ENCODE measurements around the gene SPHK2.

Gene SPHK2

GRCh38 chr19:48639483-48640375 is 20.4 kb downstream of the SPHK2 start:
- Histone ChIP-seq H4K20me1 (ENCODE audit: insufficient read depth, low read length) (no peaks in the 10 kb centered on the region), H3K4me3 (ENCODE audit: low read length) (no peak overlapping the region), H3K79me2 (ENCODE audit: low read length) (peaks cover 8% of the 10 kb centered on the region; the same call in 1 of the 2 replicates), H3K36me3 (replicated peaks; ENCODE audit: low read depth, low read length) (no peaks in the 10 kb centered on the region), H3K9ac (ENCODE audit: low read length) (no peak overlapping the region), H3K27ac (ENCODE audit: low read length) (no peak overlapping the region), H3K27me3 (ENCODE audit: low read depth, low read length) (no peaks in the 10 kb centered on the region), H3K4me2 (ENCODE audit: low read length) (no peak overlapping the region), H2AFZ (ENCODE audit: low read depth, low read length) (no peak overlapping the region), H3K4me1 (ENCODE audit: low read length) (peaks cover 29% of the 10 kb centered on the region), H3K9me3 (ENCODE audit: insufficient read depth, low read length) (no peaks in the 10 kb centered on the region)
- TF ChIP-seq EZH2phosphoT487 (IDR thresholded peaks at IDR 0.05; ENCODE audit: low read depth) = no peak
- TF ChIP-seq, protein P1, sequence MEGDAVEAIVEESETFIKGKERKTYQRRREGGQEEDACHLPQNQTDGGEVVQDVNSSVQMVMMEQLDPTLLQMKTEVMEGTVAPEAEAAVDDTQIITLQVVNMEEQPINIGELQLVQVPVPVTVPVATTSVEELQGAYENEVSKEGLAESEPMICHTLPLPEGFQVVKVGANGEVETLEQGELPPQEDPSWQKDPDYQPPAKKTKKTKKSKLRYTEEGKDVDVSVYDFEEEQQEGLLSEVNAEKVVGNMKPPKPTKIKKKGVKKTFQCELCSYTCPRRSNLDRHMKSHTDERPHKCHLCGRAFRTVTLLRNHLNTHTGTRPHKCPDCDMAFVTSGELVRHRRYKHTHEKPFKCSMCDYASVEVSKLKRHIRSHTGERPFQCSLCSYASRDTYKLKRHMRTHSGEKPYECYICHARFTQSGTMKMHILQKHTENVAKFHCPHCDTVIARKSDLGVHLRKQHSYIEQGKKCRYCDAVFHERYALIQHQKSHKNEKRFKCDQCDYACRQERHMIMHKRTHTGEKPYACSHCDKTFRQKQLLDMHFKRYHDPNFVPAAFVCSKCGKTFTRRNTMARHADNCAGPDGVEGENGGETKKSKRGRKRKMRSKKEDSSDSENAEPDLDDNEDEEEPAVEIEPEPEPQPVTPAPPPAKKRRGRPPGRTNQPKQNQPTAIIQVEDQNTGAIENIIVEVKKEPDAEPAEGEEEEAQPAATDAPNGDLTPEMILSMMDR (IDR thresholded peaks at IDR 0.05; ENCODE audit: low read depth, low read length) = no peak

DNA sequence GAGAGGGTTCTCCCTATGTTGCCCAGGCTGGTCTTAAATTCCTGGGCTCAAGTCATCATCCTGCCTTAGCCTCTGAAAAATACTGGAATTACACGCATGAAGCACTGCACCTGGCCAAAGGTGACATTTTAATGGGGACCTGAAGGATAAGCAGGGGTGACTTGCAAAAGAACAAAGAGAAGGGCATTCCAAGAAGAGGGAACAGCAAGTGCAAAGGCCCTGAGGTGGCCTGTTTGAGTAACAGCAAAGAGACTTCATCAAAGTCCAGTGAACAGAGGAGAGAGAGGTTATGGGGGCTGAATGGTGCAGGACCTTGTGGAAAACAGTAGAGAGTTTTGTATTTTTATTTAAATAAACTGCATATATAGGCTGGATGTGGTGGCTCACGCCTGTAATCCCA is 22.5 kb downstream of the SPHK2 start:
- no peaks in the 10 kb centered on the region for H3K36me3 ChIP-seq (replicated peaks; ENCODE audit: low read depth, low read length)
- H3K27ac ChIP-seq (ENCODE audit: low read length) = no peak overlapping the region
- no peaks in the 10 kb centered on the region for H3K79me2 ChIP-seq (ENCODE audit: low read length)
- no peak overlapping the region for H3K9ac ChIP-seq (ENCODE audit: low read length)
- no peak overlapping the region for H3K4me3 ChIP-seq (ENCODE audit: low read length)
- TF ChIP-seq, protein P1 (IDR thresholded peaks at IDR 0.05; ENCODE audit: low read depth, low read length) = no peak
- TF ChIP-seq EZH2phosphoT487 (IDR thresholded peaks at IDR 0.05; ENCODE audit: low read depth) = no peak
- H3K9me3 ChIP-seq (ENCODE audit: insufficient read depth, low read length) = no peaks in the 10 kb centered on the region
- H2AFZ ChIP-seq (ENCODE audit: low read depth, low read length) = no peak overlapping the region
- no peaks in the 10 kb centered on the region for H3K27me3 ChIP-seq (ENCODE audit: low read depth, low read length)
- H3K4me2 ChIP-seq (ENCODE audit: low read length) = no peak overlapping the region
- H3K4me1 ChIP-seq (ENCODE audit: low read length) = peaks cover 18% of the 10 kb centered on the region
- no peaks in the 10 kb centered on the region for H4K20me1 ChIP-seq (ENCODE audit: insufficient read depth, low read length)

DNA sequence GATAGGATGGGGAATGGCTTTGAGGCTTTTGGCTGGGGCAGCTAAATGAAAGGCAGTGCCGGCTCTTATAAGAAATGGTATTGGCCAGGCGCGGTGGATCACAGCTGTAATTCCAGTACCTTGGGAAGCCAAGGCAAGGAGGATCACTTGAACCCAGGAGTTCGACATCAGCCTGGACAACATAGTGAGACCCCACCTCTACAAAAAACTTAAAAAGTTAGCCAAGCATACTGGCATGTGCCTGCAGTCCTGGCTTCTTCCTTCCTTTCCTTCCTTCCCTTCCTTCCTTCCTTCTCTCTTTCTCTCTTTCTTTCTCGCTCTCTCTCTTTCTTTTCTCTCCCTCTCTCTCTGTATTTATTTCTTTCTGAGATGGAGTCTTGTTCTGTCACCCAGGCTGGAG is 23.6 kb downstream of the SPHK2 start:
- H3K27ac ChIP-seq (ENCODE audit: low read length) = no peak overlapping the region
- H3K4me3 ChIP-seq (ENCODE audit: low read length) = no peak overlapping the region
- no peak overlapping the region for H3K4me2 ChIP-seq (ENCODE audit: low read length)
- no peaks in the 10 kb centered on the region for H4K20me1 ChIP-seq (ENCODE audit: insufficient read depth, low read length)
- no peak overlapping the region for H3K9ac ChIP-seq (ENCODE audit: low read length)
- H3K27me3 ChIP-seq (ENCODE audit: low read depth, low read length) = no peaks in the 10 kb centered on the region
- H2AFZ ChIP-seq (ENCODE audit: low read depth, low read length) = no peak overlapping the region
- H3K9me3 ChIP-seq (ENCODE audit: insufficient read depth, low read length) = no peaks in the 10 kb centered on the region
- peaks cover 20% of the 10 kb centered on the region for H3K4me1 ChIP-seq (ENCODE audit: low read length)
- H3K36me3 ChIP-seq (replicated peaks; ENCODE audit: low read depth, low read length) = no peaks in the 10 kb centered on the region
- TF ChIP-seq, protein P1 (IDR thresholded peaks at IDR 0.05; ENCODE audit: low read depth, low read length) = no peak
- no peak for TF ChIP-seq EZH2phosphoT487 (IDR thresholded peaks at IDR 0.05; ENCODE audit: low read depth)
- no peaks in the 10 kb centered on the region for H3K79me2 ChIP-seq (ENCODE audit: low read length)

DNA sequence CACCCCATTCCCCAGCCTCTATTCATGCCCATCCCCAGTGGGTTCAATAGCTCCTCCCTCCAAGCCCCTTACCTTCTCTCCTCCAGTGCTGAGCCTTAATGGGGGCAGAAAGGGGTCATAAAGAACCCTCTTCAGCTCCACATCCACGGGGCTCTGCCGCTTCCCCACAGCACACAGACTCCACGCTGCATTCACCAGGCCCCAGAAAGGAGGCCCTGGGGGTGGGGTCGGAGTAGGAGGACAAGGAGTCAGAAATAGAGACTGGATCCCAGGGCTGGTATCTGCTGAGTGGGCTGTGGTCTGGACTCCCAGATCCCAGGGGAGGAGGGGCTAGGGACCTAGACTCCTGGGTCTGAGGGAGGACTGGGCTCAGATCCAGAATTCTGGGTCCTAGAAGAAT is 25.0 kb downstream of the SPHK2 start:
- H3K27ac ChIP-seq (ENCODE audit: low read length) = no peak overlapping the region
- H4K20me1 ChIP-seq (ENCODE audit: insufficient read depth, low read length) = no peaks in the 10 kb centered on the region
- 0 out of 2 replicates have a peak, but pooled peaks cover under 1% of the 10 kb centered on the region for H3K27me3 ChIP-seq (ENCODE audit: low read depth, low read length)
- no peaks in the 10 kb centered on the region for H3K36me3 ChIP-seq (replicated peaks; ENCODE audit: low read depth, low read length)
- H3K4me2 ChIP-seq (ENCODE audit: low read length) = peak overlapping the region; percentile 99
- no peaks in the 10 kb centered on the region for H3K9me3 ChIP-seq (ENCODE audit: insufficient read depth, low read length)
- H3K79me2 ChIP-seq (ENCODE audit: low read length) = no peaks in the 10 kb centered on the region
- TF ChIP-seq EZH2phosphoT487 (IDR thresholded peaks at IDR 0.05; ENCODE audit: low read depth) = no peak
- TF ChIP-seq, protein P1 (IDR thresholded peaks at IDR 0.05; ENCODE audit: low read depth, low read length) = no peak
- no peak overlapping the region for H3K9ac ChIP-seq (ENCODE audit: low read length)
- peak overlapping the region; percentile 81 for H3K4me3 ChIP-seq (ENCODE audit: low read length)
- H2AFZ ChIP-seq (ENCODE audit: low read depth, low read length) = no peak overlapping the region
- H3K4me1 ChIP-seq (ENCODE audit: low read length) = peaks cover 8% of the 10 kb centered on the region
